Breast epithelium (tissue), 4 donors: Measurements from ENCODE around the gene WDR43. TPM values are rescaled to one million over a fixed set of nuclear protein-coding genes. Genes with fewer than 3 reads are reported as not detected.

Experiments used
- DNase-seq, 2 donors: peaks; one replicate each; pipeline ENCODE4 v3.0.0-alpha.2; 2019; ENCODE audit warnings: low spot score in 2 of 2
- H3K27ac ChIP-seq, 2 donors: fragments of 200-600 bp; sonication (generic) in 1 of 2; one replicate each; pipeline ENCODE4 v1.5.1; 2016 to 2019; ENCODE audit warnings: mild to moderate bottlenecking in 1 of 2
- H3K27me3 ChIP-seq, 2 donors: fragments of 200-600 bp; sonication (generic) in 1 of 2; one replicate each; pipeline versions ENCODE4 v1.5.1 to v1.6.0; 2017 to 2019; ENCODE audit warnings: control low read depth in 1 of 2, mild to moderate bottlenecking in 1 of 2
- H3K36me3 ChIP-seq: fragments of 200-600 bp; one replicate; pipeline ENCODE4 v1.5.1; 2019
- H3K4me1 ChIP-seq, 2 donors: fragments of 200-600 bp; sonication (generic); one replicate each; pipeline ENCODE4 v1.5.1; 2016 to 2019; ENCODE audit warnings: control low read depth in 1 of 2
- H3K4me3 ChIP-seq, 3 donors: fragments of 200-600 bp; sonication (generic); 1 replicate in 2 of 3; 2 replicates in 1 of 3; pipeline ENCODE4 v1.5.1; 2016 to 2019; ENCODE audit warnings: mild to moderate bottlenecking in 3 of 3, moderate library complexity in 2 of 3
- H3K9me3 ChIP-seq, 2 donors: fragments of 200-600 bp; sonication (generic) in 1 of 2; one replicate each; pipeline ENCODE4 v1.5.1; 2016 to 2019; ENCODE audit warnings: control low read depth in 1 of 2
- POLR2A ChIP-seq: fragments of 450-650 bp; IDR thresholded peaks from one replicate; pipeline ENCODE4 v1.6.1; 2016; ENCODE audit warnings: antibody characterized with exemption, mild to moderate bottlenecking, moderate library complexity
- POLR2AphosphoS5 ChIP-seq, 3 donors: sonication (generic); formaldehyde crosslinking; IDR thresholded peaks; one replicate each; pipeline ENCODE4 v1.6.1; 2017; ENCODE audit warnings: antibody characterized with exemption in 3 of 3
- intact Hi-C: fragments of 100-400 bp; cut with DNase I; formaldehyde crosslinking; loops from one replicate; pipeline ENCODE4 v1.15.1; 2023; ENCODE audit warnings: low total_unique reads
- total RNA-seq, 3 donors: library from RNA; depleted of rRNA; stranded (reverse); fragments of >200 nt; gene quantifications; one replicate each; pipeline ENCODE4 v1.1.0, GENCODE V29; 2016
- TF ChIP-seq, protein P1 (sequence below), 3 donors: fragments of 450-650 bp; IDR thresholded peaks; one replicate each; pipeline ENCODE4 v1.5.1; 2016 to 2017; ENCODE audit warnings: antibody characterized with exemption in 3 of 3, mild to moderate bottlenecking in 3 of 3, moderate library complexity in 3 of 3

The WDR43 gene
- total RNA-seq, 3 donors from 2014 or later: 55.1 to 67.8 (median 64.5) TPM

- no peak overlapping the region for H3K4me3 ChIP-seq
- intact Hi-C loops: no loop called here
- TF ChIP-seq POLR2A: no peak
- TF ChIP-seq, protein P1, sequence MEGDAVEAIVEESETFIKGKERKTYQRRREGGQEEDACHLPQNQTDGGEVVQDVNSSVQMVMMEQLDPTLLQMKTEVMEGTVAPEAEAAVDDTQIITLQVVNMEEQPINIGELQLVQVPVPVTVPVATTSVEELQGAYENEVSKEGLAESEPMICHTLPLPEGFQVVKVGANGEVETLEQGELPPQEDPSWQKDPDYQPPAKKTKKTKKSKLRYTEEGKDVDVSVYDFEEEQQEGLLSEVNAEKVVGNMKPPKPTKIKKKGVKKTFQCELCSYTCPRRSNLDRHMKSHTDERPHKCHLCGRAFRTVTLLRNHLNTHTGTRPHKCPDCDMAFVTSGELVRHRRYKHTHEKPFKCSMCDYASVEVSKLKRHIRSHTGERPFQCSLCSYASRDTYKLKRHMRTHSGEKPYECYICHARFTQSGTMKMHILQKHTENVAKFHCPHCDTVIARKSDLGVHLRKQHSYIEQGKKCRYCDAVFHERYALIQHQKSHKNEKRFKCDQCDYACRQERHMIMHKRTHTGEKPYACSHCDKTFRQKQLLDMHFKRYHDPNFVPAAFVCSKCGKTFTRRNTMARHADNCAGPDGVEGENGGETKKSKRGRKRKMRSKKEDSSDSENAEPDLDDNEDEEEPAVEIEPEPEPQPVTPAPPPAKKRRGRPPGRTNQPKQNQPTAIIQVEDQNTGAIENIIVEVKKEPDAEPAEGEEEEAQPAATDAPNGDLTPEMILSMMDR (IDR thresholded peaks at IDR 0.05): peak in 1 of 3 donors; percentile 72
These were observed 62.4 kb downstream of the WDR43 start for GRCh38 chr2:28956890-28957289.

DNA sequence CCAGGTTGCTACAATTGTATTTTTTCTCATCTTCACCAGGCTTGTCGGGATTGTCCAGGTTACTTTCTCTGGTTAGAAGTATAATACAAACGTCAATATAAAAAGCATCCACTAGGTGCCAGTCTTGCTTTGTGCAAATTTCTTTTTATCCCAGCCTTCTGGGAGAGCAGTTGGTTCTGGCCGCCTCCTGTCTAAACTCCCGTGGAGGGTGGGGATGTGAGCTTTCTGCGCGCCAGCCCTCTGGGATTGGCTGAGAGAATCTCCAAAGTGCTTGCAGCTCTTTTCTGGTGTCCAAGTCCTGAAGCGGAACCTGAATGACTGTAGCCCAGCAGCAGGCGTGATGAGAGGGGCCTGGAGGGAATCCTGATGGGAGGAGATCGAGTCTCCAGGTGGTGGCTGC, 64.2 kb downstream of the WDR43 start:
- intact Hi-C loops: no loop called here
- H3K27ac ChIP-seq: no peak overlapping the region
- no peaks in the 10 kb centered on the region for H3K9me3 ChIP-seq
- TF ChIP-seq POLR2AphosphoS5 (IDR thresholded peaks at IDR 0.05): no peak
- TF ChIP-seq, protein P1 (IDR thresholded peaks at IDR 0.05): peak; percentile 60 to 80 (median 72)
- DNase-seq: peak in 1 of 2 donors; percentile 30
- no peaks in the 10 kb centered on the region for H3K4me1 ChIP-seq
- no peaks in the 10 kb centered on the region for H3K27me3 ChIP-seq
- H3K36me3 ChIP-seq: no peaks in the 10 kb centered on the region
- peak overlapping the region in 1 of 3 donors; percentile 17 for H3K4me3 ChIP-seq

More at GRCh38 chr2:28956890-28957289, 62.4 kb downstream of the WDR43 start:
- Histone ChIP-seq H3K4me1 (no peaks in the 10 kb centered on the region), H3K27ac (no peak overlapping the region), H3K9me3 (no peaks in the 10 kb centered on the region), H3K36me3 (no peaks in the 10 kb centered on the region), H3K27me3 (no peaks in the 10 kb centered on the region)
- no peak for DNase-seq

GRCh38 chr2:28960401-28960800, 65.9 kb downstream of the WDR43 start:
- H3K36me3 ChIP-seq: no peaks in the 10 kb centered on the region
- intact Hi-C loops: no loop called here
- no peak overlapping the region for H3K4me3 ChIP-seq
- DNase-seq: no peak
- no peaks in the 10 kb centered on the region for H3K27me3 ChIP-seq
- no peak overlapping the region for H3K27ac ChIP-seq
- no peaks in the 10 kb centered on the region for H3K9me3 ChIP-seq
- H3K4me1 ChIP-seq: no peaks in the 10 kb centered on the region
- TF ChIP-seq POLR2A (no peak), POLR2AphosphoS5 (IDR thresholded peaks at IDR 0.05) (no peak)
- TF ChIP-seq, protein P1 (IDR thresholded peaks at IDR 0.05): no peak

- Histone ChIP-seq H3K9me3 (no peaks in the 10 kb centered on the region), H3K27ac (no peak overlapping the region), H3K27me3 (no peaks in the 10 kb centered on the region), H3K36me3 (no peaks in the 10 kb centered on the region), H3K4me3 (no peak overlapping the region), H3K4me1 (no peaks in the 10 kb centered on the region)
- DNase-seq: no peak
- intact Hi-C loops: no loop called here
- TF ChIP-seq, protein P1 (IDR thresholded peaks at IDR 0.05): no peak
- TF ChIP-seq POLR2A (no peak), POLR2AphosphoS5 (IDR thresholded peaks at IDR 0.05) (no peak)
These were observed 68.0 kb downstream of the WDR43 start for GRCh38 chr2:28962505-28962904.

DNA sequence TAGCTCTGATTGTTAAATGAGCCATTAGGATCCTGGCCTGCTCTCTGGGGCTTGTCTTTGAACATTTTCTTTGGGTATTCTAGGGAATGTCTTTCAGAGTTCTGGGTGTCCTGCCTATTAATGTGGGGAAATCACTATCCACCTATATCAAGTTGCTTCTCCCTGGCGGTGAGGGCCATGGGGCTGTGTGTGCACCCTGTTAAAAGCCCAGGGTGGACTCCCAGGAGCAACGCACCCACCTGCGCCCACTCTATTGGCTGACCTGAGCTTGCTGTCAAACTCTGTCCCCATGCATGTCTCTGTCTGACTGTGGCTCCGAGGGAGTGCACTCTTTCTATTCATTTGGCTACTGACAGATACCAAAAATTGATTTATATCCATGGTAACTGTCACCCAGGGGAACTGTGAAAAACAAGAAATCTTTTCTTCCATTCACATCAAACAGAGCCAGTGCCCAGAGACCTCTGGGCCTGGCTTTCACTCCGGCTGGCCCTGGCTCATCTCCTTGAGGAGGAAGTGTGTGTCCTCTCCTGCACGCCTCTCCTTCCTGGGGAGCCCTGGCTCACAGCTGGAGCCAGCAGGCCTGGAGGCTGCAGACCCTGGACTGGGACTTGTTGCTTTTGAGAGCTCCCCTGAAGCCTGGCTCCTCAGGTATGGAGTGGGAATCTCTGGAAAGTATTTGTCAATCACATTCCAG, 76.1 kb downstream of the WDR43 start:
- DNase-seq: no peak
- intact Hi-C loops: no loop called here

More for the DNA sequence above, 76.1 kb downstream of the WDR43 start:
- peaks cover 0 to 4% of the 10 kb centered on the region in 2 donors for H3K9me3 ChIP-seq
- no peaks in the 10 kb centered on the region for H3K36me3 ChIP-seq
- no peak overlapping the region for H3K27ac ChIP-seq
- TF ChIP-seq POLR2AphosphoS5 (IDR thresholded peaks at IDR 0.05) (no peak), POLR2A (no peak)
- TF ChIP-seq, protein P1 (IDR thresholded peaks at IDR 0.05): no peak
- H3K4me3 ChIP-seq: no peak overlapping the region
- no peaks in the 10 kb centered on the region for H3K4me1 ChIP-seq
- no peaks in the 10 kb centered on the region for H3K27me3 ChIP-seq
